NCI-H524 treated with DMSO at 0.1 percent for 48 hours (cell line): ENCODE measurements around the gene EPC2.
"Not testable (repeated sequence)": the region's sequence is repeated elsewhere in the genome, so short reads cannot be mapped to it uniquely, and the experiment has no call there.

ENCODE experiments used
- DNase-seq: peaks from one replicate; lab custom pipeline; 2025; lab: John Stamatoyannopoulos, UW

The EPC2 gene

GRCh38 chr2:148721991-148722777, 77.6 kb downstream of the EPC2 start:
- DNase-seq, result no peak

DNA sequence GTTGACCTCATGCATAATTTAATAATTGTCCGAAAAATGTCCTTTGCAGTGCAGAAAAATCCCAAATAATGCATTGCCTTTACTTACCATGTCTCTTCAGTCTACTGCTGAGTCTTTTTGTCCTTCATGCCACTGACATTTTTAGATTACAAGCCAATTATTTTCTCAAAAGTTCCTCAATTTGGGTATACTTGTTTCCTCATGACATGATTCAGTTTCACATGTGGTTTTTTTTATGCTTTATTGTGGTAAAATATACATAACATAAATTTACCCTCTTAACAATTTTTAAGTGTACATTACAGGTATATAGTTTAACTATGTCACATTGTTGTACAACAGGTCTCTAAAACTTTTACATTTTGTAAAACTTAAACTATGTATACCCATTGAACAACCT, 81.0 kb downstream of the EPC2 start:
- DNase-seq, result no peak

DNA sequence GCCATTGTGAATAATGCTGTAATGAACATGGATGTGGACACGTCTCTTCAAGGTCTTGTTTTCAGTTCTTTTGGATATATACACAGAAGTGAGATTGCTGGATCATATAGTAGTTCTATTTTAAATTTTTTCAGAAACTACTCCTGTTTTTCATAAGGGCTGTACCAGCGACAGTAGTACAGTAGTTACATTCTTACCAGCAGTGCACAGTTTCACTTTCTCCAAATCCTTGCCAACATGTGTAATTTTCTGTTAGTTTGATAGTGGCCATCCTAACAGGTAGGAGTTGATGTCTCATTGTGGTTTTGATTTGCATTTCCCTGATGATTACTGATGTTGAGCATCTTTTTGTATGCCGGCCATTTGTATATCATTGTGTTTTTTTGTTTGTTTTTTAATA, 81.7 kb downstream of the EPC2 start:
- DNase-seq, result no peak

- no peak for DNase-seq
Measured at GRCh38 chr2:148730085-148730484, 85.5 kb downstream of the EPC2 start.

DNA sequence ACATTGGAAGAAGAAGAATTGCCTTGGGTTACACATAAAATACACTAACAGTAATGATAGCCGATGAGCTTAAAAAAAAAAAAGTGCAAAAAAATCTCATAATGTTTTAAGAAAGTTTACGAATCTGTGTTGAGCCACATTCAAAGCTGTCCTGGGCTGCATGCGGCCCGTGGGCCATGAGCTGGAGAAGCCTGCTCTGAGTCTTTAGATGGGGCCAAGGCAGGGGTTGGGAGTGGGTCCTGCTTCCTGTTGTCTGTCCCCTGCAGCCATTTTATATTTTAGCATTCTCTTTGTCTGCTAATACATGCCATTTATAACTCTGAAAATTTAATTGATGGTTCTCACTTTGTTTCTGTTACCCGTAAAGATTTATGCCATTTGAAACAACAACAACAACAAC, 93.2 kb downstream of the EPC2 start:
- DNase-seq, result no peak

- no peak for DNase-seq
Measured at GRCh38 chr2:148739454-148740105, 95.0 kb downstream of the EPC2 start.

DNA sequence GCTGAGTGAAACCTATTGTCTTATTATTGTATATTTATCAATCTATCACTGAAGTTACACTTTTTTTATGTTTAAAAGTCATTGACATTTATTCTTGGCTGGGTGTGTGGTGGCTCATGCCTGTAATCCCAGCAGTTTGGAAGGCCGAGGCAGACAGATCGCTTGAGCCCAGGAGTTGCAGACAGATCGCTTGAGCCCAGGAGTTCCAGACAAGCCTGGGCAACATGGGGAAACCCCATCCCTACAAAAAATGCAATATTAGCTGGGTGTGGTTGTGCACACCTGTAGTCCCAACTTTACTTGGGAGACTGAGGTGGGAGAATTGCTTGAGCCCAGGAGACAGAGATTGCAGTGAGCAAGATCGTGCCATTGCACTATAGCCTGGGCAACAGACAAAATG, 97.8 kb downstream of the EPC2 start:
- no peak for DNase-seq

DNA sequence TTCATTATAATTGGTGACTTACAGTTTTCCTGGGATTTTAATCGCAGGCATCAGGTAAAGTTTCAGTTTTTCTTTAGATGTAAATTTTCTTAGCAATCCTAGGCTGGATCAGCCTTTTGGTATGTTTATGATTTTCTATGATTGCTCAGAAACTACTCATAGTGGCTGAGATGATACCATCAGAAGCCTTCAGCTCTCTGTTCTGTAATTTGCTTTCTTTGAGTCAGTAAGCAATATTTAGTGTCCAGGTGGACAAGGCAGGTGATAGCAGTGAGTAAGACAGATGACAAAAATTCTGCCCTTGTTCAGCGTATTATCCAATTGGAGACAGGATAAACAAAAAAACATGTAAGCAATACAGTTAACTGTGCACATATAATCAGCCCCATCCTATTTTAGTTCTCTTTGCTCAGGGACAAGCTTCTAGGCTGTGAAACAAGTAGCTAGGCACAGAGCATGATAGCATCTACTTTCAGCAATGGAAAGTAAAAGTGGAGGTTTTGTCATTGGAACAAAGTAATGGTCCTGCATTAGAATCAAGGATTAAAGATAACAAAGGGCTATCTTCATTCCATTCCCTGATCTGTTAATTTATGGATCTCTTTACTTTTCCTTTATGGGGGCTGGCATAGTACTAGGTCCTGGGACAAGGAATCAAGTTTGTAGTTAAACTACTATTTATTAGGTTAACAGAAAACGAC, 100.8 kb downstream of the EPC2 start:
- DNase-seq, result no peak

DNA sequence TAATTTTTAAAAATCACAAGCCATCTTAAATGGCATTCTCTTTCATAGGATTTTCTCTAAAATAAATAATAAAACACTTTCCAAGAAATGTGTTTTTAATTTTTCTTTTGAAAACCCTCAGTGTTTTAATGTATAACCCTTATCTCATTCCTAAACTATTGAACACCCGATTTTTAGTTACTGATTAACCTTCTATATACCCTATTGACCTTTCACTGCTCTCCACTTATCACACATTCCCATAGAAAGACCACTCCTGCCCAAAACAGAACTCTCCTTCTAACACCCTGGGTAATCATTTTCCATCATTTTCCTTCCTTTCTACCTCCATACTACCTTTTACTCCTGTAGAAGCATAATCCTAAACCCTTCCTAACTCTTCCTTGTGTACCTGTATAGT, 102.4 kb downstream of the EPC2 start:
- DNase-seq, result no peak

DNA sequence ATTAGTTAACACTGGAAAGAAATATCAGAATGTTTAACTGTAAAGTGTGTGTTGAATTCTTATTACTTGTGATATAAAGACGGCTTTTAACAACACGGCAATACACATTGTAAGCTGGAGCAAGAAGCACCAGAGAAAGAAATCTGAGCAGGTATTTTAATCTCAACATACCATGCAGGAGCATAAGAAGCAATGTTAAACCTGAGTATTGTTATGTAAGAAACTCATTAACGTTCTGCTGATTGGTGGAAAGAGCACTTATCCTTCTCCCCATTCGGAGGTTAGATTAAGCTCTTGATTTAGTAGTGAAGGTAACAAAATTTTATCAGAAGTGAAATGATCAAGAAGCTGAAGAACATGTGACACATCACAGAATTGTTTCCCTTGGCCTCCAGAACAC, 107.4 kb downstream of the EPC2 start:
- DNase-seq, result no peak

DNA sequence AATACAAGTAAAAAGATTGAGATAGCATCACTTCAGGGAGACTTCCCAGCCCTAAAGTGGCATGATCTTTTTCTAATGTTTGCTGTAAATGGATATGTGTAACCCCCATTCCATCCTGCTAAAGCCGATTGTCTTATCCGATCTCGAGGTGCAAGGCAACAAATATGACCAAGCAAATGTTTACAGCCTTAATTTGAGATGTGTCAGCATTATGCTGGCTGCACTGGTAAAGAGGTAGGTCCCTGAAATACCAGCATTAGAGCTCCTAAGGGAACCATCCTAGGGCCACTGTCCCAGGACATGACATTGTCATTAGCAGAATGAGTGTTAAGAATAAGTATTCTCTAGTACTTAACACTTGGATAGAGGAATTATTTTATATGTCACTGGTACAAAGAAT, 108.4 kb downstream of the EPC2 start:
- DNase-seq, result no peak

- no peak for DNase-seq
Measured at GRCh38 chr2:148754864-148755263, 110.3 kb downstream of the EPC2 start.

GRCh38 chr2:148756292-148756975, 111.9 kb downstream of the EPC2 start:
- DNase-seq, result no peak

- DNase-seq, result no peak
Measured at GRCh38 chr2:148764815-148765214, 120.3 kb downstream of the EPC2 start.

- no peak for DNase-seq
Measured at GRCh38 chr2:148770047-148770446, 125.5 kb downstream of the EPC2 start.

GRCh38 chr2:148781544-148781943, 137.0 kb downstream of the EPC2 start:
- DNase-seq, result no peak

DNA sequence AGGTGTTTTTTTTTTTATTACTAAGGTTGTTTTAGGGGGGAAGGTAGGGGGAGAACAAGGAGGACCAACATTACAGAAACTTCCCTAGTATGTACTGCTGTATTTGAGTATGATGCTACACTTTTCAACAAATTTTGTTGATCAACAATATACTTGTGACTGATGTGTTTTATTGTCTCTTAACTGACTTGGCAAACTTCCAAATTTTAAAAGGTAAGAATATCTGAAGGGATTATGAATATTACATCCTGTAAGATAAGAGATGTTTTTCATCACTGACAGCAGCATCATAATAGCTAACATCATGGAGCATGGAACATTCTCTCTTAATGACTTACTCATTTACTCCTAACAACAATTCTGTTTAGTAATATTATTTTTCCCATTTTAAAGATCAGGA, 144.5 kb downstream of the EPC2 start:
- no peak for DNase-seq

DNA sequence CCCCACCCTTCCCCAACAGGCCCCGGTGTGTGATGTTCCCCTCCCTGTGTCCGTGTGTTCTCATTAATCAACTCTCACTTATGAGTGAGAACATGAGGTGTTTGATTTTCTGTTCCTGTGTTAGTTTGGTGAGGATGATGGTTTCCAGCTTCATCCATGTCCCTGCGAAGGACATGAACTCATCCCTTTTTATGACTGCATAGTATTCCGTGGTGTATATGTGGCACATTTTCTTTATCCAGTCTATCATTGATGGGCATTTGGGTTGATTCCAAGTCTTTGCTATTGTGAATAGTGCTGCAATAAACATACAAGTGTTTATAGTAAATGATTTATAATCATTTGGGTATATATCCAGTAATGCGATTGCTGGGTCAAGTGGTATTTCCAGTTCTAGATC, 145.6 kb downstream of the EPC2 start:
- DNase-seq, result not testable (repeated sequence)

DNA sequence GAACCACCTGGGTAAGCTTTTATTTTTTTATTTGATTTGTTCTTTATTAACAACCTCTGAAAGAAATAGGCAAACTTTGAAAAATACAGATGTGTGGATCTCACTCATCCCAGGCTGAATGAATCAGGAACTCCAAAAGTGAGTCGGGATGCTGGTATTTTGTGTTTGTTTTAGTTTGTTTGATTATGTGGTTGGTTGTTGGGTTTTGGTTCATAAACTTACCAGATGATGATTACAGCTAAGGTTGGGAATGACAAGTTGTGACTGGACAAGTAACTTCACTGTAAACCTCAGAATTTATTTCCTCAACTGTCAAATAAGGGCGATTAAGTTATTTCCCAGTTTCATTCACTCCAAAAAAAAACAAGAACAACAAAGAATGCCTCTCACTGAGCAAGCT, 150.0 kb downstream of the EPC2 start:
- no peak for DNase-seq

DNA sequence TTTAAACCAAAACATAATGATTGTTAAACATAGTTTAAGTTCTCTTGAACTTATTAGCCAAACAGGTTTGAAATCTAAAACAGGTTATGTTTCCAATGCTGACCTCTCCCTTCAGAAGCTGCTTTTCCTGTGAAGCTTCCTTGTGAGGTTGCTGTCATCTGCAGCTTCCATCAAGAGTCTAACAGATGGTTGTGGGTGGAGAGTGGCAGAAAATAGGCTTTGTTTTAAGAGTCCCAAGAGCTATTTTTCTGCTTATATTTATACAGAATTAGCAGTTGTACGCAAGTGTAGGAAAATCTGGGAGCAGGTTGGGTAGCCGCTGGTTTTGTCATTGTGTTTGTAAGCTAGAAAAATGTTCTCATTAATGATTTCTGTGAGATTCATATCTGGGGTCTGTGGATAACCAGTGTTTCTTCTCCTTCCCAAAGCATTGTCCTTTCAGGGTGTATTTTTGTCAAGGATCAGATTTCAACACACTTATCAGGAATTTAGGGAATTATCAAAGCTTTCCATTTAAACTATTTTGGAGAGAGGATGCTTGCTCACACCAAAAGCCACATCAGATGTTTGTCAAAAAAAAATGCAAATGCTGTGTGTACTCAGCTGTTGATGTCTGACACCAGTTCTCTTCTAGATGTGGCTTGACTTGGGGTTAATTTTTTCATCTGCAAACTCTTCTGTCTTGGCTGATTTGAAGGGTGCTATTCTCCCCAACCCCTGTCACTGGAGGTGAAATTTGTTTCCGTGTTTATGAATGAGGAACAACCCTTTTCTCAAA, 152.4 kb downstream of the EPC2 start:
- peak; percentile 59 for DNase-seq

DNA sequence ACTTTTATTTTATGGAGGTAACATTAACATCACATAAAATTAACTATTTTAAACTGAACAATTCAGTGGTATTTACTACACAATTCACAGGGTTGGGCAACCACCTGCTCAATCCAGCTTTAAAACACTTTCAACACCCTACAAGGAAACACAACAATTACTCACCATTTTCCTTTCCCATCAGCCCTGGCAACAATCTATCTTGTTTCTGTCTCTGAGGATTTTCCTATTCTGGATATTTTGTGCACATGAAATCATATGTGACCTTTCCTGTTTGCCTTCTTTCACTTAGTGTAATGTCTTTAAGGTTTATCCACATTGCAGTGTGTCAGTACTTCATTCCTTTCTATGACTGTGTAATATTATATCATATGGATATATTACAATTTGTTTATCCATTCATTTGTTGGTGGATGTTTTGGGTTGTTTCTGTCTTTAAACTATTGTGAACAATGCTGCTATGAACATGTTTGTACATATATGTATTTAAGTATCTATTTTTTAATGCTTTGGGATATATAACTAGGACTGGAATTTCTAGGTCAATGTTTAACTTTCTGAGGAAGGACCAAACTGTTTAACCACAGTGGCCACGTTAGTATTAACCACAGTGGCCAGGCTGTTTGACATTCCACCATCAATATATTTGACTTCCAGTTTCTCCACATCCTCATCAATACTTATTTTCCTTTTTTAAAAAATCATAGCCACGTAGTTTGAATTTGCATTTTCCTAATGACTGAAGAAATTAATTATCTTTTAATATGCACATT, 158.1 kb downstream of the EPC2 start:
- DNase-seq, result no peak
